NCI-H2227 (cell line): ENCODE measurements around the gene NOD1.
"Not testable (repeated sequence)": the region's sequence is repeated elsewhere in the genome, so short reads cannot be mapped to it uniquely, and the experiment has no call there.

Experiments used
- DNase-seq: peaks from one replicate; lab custom pipeline; 2025; ENCODE audit not compliant: unreplicated experiment; lab: John Stamatoyannopoulos, UW

NOD1 gene

DNA sequence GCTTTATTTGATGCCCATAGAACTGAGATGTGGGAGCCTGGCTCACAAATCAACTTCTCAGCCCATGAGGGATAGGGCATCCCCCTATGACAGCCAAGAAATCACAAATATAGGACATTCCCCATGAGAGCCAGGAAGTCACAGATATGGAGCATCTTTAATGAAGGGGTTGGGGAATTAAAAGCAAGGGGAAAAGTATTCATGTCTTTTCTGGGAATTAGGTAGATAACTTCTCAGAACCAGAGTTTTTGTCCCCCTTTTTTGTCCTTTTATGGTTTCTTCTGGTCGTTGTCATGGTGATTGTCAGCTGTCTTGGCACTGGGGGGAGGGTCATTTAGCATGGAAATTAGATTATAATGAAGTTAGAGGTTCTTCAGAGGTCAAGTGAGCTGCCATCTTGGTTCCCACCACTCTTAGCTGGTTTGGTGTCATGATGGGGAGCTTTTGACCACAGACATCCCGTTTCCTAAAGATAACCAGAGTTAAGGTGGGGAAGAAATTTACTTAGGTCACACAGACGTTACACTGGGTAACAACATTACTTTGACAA lies 56.9 kb downstream of the NOD1 start:
- DNase-seq, result no peak

GRCh38 chr7:30420662-30421061 lies 57.9 kb downstream of the NOD1 start:
- DNase-seq, result peak; percentile 49

GRCh38 chr7:30420080-30420479 lies 58.5 kb downstream of the NOD1 start:
- DNase-seq, result not testable (repeated sequence)

DNA sequence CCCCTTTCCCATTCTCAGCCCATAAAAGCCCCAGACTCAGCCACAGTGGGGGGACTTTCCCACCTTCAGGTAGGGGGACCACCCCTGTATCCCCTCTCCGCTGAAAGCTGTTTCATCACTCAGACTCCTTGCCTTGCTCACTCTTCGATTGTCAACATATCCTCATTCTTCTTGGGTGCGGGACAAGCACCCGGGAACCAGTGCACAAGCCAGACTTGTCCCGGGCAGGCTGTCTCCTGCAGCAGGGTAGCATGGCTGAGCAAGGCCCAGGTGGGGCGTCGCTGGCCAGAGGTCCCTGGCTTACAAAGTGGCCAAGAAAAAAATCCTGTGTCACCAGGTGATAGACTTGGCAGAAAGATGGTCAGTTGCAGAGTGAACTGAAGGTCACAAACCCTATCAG lies 64.7 kb downstream of the NOD1 start:
- no peak for DNase-seq

DNA sequence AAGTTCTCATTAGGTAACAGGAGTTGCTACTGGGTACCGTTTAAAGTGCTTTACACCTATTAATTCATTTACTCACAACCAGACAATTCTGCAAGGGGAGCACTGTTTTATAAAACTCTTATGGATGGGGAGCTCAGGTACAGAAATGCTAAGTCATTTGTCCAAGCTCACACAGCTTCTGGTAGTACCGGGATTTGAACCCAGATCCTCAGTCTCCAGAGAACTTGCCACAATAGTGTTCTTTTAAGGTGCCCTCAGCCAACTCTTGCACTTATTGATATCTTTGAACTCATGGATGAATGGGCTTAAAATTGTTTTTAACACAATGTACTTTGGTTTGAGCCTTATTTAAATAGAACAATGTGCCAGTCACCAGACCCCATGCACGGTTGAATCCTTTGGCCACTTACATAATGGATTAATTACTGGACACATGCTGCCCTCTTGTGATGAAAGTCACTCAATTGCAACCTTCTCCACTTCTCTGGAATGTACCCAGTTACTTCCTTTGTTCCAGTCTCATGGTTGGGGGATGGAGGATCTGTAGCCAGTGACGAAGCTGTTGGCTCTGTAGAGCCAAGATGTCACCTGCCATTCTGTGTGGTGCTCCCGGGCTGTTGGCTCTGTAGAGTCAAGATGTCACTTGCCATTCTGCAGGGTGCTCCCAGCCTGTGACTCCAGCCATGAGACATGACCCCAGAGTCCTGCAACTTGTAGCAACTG lies 65.6 kb downstream of the NOD1 start:
- DNase-seq, result no peak

- no peak for DNase-seq
Measured at GRCh38 chr7:30411897-30412296, 66.7 kb downstream of the NOD1 start.

DNA sequence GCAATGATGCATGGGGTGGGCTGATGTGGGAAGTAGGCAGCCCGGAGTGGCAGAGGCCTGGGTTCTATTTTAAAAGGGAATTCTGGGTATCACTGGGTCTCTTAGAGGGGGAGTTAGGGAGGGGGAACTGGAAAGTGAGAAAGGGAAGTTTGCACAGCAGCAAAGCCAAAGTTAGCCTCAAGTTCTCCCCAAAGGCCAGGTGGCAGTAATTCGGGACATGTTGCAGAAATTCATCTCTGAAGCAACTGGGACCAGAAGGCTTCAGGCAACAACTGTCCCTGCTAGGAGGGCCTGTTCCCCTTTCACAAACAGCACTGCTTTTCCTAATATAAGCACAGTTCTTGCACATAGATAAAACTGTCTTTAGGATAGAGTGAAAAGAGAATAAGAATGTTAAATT lies 67.4 kb downstream of the NOD1 start:
- no peak for DNase-seq

DNA sequence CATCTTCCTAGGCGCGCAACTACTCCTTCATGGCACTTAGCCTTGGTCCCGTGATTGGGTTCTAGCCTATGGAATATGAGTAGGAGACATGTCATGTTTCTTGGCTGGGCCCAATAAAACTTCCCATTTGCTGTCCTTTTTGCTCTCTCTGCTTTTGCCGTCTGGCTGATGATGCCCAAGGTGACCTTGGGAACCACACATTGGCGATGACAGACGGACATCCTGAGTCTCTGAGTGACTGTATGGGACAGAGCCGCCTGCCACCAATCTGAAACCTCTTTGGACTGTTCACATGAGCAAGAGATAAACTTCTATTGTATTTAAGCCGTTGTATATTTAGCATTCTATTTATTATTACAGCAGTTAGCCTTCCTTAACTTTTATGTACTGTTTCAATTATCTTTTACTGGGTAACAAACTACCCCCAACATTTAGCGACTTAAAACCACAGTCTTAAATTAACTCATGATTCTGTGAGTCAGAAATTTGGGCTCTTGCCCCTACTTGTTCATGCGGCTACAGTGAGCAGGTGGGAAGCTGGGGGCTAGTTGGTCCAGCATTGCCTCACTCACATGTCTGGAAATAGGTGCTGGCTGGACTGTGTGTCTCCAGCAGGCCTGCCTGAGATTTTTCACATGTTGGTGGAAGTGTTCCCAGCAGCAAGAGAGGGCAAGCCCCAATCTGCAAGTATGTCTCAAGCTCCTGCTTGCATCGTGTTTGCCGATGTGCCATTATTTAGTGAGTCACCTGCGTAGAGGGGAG lies 71.7 kb downstream of the NOD1 start:
- DNase-seq, result no peak

DNA sequence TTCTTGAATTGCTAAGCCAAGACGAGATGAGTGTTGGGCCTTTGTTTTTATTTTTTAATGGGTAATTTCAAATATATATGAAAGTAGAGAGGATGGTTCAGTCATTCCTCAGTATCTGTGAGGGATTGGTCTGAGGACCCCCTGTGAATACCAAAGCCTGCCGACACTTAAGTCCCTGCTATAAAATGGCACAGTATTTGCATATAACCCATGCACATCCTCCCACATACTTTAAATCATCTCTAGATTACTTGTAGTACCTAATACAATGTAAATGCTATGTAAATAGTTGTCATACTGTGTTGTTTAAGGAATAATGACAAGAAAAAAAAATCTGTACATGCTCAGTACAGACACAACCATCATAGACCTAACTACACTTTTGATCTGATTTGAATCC lies 73.4 kb downstream of the NOD1 start:
- no peak for DNase-seq

DNA sequence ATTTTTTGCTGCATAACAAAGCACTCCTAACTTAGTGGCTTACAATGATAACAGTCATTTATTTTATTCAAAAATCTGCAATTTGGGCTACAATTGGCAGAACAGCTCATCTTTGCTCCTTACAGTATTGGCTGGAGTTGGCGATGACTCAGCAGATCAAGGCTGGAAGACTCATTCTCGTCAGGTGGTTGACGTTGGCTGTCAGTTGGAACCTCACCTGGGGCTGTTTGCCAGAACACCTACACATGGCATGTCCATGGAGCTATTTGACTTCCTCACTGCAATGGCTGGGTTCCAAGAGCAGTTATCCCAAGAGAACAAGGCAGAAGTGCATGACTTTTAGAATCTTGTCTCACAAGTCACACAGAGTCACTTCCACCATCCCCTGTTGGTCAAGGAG lies 75.1 kb downstream of the NOD1 start:
- DNase-seq, result no peak

- peak; percentile 14 for DNase-seq
Measured at GRCh38 chr7:30396389-30396788, 82.2 kb downstream of the NOD1 start.

DNA sequence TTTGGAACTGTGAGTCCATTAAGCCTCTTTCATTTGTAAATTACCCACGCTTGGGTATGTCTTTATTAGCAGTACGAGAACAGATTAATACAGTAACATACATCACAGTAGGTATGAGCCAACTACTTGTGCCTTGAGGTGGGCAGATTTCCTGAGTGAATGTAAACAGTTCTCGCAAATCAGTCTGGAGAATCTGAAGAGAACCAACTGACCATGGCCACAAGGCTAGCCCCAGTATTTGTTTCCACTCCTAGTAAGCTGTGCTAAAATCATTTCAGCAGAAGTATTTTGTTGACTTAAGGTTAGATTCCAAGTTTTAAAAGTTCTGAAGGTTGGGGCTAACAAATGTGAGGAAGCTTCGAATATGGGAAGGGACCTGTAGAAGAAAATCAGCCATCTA lies 82.9 kb downstream of the NOD1 start:
- DNase-seq, result no peak

DNA sequence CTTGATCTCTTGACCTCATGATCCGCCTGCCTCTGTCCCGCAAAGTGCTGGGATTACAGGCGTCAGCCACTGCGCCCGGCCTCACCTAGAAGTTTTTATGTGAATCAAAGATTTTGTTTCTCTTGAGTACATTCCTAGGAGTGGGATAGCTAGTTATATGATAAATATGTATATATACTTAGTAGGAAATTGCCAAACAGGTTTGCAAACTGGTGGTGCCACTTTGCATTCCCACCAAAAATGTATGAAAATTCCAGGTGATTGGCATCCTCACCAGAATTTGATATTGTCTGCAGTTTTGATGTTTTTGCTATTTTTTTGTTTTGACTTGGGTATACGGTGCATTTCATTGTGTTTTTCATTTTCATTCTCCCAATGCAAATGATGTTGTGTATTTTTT lies 86.8 kb downstream of the NOD1 start:
- no peak for DNase-seq

DNA sequence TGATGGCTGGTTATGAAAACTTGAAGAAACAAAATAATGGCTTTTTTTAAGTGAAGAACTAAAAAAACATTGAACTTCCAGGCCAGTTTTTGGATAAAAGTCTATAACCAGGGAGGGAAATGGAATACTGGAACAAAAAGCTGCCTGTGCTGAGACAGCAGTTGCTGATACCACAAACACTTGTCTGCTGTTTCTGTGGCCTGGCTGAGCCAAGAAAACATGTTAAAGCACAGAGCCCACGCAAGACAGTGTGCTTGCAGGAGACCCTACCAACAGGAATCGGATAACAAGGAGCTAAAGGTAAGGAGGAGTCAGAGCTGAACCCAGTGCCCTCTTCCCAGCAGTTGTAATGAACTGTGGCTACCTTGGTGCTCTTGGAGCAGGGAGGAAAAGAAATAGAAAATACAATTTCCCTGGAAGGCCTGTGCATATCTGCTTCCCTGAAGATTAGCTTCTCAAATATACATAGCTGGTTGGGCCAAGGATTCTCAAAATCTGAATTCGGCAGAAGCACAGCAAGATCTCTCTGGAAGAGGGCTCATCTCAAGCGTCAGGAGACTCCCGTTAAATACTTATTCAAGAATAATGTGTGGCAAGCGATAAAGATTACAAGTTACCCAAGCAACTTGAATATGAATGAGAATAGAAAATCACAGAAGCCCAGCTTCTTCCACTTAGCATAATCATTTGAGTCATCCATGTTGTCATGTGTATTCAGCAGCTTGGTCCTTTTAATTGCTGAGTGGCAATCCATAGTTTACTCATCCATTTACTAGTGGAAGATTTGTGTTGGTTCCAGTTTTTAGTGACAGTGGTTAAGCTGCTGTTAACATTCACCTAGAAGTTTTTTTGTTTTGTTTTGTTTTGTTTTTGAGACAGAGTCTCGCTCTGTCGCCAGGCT lies 87.6 kb downstream of the NOD1 start:
- DNase-seq, result no peak

- no peak for DNase-seq
Measured at GRCh38 chr7:30389791-30390190, 88.8 kb downstream of the NOD1 start.

DNA sequence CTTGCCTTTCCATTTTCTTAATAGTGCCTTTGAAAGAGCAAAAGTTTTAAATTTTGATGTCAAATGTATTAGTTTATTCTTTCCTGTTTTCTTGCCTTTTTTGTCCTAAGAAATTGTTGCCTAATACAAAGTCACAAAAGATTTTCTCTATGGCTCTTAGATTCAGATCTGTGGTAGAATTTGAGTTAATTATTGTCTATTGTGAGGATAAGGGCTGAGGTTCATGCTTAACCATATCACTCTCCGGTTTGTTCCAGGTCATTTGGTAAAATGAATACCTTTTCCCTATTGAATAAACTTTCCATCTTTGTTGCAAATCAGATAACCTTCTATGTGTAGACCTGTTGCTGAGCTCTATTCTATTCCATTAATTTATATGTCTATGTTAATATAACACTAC lies 96.0 kb downstream of the NOD1 start:
- DNase-seq, result no peak

DNA sequence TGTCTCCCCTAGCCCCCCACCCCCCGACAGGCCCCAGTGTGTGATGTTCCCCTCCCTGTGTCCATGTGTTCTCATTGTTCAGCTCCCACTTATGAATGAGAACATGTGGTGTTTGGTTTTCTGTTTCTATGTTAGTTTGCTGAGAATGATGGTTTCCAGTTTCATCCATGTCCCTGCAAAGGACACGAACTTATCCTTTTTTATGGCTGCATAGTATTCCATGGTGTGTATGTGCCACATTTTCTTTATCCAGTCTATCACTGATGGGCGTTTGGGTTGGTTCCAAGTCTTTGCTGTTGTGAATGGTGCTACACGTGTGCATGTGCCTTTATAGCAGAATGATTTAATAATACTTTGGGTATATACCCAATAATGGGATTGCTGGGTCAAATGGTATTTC lies 97.8 kb downstream of the NOD1 start:
- DNase-seq, result not testable (repeated sequence)

DNA sequence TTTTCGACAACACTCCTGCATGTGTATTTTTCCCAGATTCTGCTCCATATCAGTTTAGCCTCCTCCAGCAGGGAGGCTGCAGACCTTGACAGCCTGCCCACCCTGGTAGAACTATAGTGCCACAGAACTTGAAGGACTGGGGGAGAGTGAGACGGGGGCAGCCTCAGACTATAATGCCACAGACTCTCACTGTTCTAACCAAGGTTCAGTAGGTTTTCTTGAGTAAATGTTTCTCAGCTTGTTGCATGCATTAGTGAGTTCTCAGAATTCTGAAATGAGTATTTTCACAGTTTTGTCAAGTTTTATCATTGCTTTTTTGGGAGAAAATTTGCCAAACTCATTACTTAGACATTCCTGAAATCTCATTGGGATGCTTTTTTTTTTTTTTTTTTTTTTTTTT lies 98.3 kb downstream of the NOD1 start:
- no peak for DNase-seq

- DNase-seq, result no peak
Measured at GRCh38 chr7:30379741-30380140, 98.8 kb downstream of the NOD1 start.

- DNase-seq, result no peak
Measured at GRCh38 chr7:30379131-30379530, 99.5 kb downstream of the NOD1 start.

GRCh38 chr7:30378275-30378674 lies 100.3 kb downstream of the NOD1 start:
- DNase-seq, result no peak
